Stimulated activated CD8-positive, alpha-beta memory T cell treated with anti-CD3 and anti-CD28 coated beads, Interleukin-2, amount 100 ng/mL, for 1 hour (primary cell): ENCODE measurements around the gene TRIO.

Source experiments
- DNase-seq, 2 donors: peaks; one replicate each; pipeline ENCODE4 v3.0.0-alpha.2; 2020; ENCODE audit warnings: low read depth in 2 of 2

The TRIO gene

DNA sequence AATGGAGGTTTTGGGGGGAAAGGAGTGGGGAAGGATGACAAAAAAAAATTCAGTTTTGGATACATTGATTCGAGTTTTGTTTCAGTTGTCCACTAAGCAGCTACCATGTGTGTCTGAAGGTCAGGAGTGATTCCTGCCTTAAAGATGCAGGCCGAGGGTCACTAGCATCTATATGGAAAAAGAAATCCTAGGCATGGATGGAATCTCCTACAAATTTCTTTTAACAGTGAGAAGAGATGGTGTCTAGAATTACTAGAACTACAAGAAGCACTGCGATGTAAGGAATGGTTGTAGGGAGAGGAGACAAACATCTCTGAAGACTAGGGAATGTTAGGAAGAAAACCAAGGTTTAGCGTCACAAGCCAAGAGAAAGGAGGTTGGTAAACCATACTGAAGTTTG, 19.6 kb upstream of the TRIO start:
- no peak for DNase-seq

GRCh38 chr5:14123974-14124482, 19.1 kb upstream of the TRIO start:
- no peak for DNase-seq

DNA sequence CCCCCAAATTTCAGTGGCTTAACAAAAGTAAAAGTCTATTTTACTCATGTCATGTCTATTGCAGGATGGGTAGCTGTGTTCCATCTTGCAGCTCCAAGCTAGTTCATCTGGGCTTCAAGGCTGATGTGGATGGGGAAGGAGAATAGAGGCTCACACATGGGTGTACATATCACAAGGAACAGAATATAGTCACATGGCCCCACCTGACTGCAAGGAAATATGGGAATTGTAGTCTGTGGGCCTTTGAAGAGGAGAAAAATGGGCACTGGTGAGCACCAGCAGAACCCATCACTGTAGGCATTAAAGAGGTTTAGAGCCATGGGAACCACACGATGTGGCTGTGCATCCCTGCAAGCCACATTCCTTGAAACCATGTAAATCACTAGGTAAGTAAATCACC, 17.9 kb upstream of the TRIO start:
- DNase-seq = no peak

DNA sequence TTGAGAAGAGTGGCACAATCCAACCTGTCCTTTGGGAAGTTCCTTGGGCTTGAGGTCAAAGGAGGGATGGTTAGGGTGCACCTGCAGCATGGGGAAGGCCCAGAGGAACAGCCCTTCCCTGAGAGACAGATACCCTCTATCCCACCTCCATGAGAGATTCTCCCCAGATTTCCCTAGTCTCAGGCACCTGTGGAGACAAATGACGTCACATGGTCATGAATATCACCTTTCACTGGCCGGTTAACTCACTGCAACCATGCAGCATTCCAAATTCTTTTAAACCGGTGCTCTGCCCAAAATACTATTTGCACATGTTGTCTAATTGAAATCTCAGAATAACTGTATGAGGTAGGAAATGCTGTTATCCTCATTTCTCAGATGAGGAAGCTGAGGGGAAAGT, 15.6 kb upstream of the TRIO start:
- no peak for DNase-seq

- DNase-seq = no peak
These were observed 15.1 kb upstream of the TRIO start for GRCh38 chr5:14128079-14128478.

DNA sequence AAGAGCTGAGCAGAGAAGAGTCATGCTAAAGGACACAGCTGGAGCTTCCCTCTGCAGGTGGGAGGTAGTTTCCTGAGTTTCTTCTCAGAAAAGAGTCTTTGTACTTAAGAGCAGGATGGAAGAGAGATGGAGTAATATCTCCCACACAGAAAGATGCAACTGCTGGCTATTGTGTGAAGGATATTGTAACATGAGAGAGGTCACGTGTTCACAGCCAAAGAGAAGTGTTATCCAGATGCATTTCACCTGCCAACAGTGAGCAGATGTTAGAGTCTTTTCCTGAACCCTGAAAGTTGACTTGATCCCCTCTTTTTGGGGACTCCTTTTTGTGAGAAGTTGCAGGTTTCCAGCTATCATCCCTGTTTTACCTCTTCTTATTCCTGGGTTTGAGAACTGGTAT, 14.0 kb upstream of the TRIO start:
- DNase-seq = no peak

- no peak for DNase-seq
These were observed 11.2 kb upstream of the TRIO start for GRCh38 chr5:14131855-14132503.

GRCh38 chr5:14133394-14133793, 9.7 kb upstream of the TRIO start:
- DNase-seq = no peak

GRCh38 chr5:14134083-14134482, 9.1 kb upstream of the TRIO start:
- DNase-seq = no peak

- DNase-seq = no peak
These were observed 8.4 kb upstream of the TRIO start for GRCh38 chr5:14134771-14135170.

DNA sequence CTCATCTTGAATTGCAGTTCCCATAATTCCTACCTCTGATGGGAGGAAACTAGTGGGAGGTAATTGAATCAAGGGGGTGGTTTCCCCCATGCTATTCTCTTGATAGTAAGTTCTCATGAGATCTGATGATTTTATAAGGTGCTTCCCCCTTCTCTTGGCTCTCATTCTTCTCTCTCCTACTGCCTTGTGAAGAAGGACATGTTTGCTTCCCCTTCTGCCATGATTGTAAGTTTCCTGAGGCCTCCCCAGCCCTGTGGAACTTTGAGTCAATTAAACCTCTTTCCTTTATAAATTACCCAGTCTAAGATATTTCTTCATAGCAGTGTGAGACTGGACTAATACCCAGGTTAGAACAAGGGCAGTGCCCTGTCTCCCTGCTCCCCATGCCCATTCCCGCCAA, 7.5 kb upstream of the TRIO start:
- no peak for DNase-seq

GRCh38 chr5:14136228-14136627, 6.9 kb upstream of the TRIO start:
- no peak for DNase-seq

DNA sequence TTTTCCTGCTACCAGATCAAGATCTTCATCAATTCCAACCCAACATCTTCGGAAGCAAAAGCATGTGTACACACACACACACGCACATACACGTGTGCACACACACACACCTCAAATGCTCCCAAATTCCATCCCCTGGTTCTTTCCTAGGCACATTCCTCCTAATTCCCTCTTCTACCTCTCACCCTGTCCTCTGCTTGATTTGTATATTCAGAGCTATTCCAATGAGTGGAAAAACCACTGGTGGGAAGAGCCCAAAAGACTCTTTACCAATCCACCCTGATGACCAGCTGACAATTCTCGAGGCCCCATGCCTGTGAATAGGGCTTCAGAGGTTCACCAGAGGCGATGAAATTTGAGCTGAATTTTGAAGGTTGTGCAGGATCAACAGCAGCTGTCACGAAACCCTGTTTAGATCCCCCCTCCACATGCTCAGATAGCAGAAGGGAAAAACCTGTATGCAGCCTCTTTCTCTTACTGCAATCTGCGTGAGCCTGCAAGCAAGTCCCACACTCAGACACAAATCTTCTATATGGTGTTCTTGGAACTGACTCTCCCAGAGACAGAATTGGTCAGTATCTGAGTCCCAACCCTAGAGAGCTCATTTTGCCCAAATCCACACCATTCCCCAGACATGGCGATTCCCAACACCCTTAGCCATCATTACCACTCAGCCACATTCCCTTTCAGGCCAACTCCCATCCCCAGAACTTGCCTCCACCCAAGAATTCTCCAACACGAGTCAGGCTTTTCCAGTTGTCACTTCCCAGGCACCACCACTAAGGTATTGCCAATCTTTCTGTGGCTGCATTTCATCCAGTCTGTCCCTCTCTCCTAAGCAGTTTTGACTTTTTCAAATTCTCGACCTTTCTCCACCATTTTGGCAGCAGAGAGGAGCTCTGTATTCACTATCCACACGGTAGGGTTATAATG, 4.3 kb upstream of the TRIO start:
- DNase-seq = no peak

GRCh38 chr5:14141764-14142163, 1.4 kb upstream of the TRIO start:
- no peak for DNase-seq

GRCh38 chr5:14142202-14142826, 828 bp upstream of the TRIO start:
- no peak for DNase-seq

DNA sequence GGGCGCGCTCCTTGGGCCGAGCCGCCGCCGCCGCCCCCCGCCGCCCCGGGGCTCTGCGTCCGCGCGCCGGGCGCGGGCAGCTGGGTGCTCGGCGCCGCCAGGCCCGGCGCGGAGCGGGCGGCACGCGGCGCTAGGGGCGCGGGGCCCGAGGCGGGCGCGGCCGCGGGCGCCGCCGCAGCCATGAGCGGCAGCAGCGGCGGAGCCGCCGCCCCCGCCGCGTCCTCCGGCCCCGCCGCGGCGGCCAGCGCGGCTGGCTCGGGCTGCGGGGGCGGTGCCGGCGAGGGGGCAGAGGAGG, 351 bp downstream of the TRIO start:
- no peak for DNase-seq

GRCh38 chr5:14143841-14144585, 871 bp downstream of the TRIO start:
- DNase-seq = no peak

DNA sequence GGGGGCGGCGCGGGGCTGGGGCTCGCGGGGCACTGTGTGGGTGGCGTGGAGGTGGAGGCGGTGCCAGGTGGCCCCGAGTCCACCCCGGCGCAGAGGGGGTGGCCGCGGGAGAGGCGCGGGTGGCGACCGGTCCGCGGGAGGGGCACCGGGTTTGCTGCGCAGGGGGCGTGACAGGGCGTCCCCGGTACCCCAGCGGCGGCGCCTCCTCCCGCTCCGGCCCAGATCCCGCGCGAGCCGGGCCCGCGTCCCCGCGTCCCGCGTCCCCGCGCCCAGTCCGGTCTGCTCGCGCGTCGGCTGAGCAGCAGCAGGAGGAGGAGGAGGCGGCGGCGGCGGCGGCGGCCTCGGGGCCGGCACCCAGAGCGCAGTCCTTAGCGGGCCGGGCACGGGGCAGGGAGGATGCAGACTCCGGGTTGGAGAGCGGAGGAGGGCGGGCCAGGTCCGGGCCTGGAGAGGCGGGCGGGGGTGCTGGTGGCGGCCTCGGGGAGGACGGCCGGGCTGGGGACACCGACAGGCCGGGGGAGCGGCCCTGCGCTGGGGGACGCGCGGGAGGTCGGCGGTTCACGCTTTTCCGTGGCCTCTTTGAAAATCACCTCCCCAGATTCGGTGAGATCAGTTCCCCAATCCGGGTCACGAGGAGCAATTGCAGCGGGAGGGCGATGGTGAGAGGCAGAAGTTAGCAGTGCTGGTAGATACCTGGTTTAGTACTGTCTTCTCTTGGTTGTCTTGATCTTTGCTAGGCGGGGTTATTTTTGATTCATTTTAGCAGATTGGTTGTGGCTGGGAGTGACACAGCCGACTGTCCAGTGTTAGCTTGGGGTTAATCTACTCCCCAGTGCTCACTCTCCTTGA, 1.7 kb downstream of the TRIO start:
- DNase-seq = no peak

DNA sequence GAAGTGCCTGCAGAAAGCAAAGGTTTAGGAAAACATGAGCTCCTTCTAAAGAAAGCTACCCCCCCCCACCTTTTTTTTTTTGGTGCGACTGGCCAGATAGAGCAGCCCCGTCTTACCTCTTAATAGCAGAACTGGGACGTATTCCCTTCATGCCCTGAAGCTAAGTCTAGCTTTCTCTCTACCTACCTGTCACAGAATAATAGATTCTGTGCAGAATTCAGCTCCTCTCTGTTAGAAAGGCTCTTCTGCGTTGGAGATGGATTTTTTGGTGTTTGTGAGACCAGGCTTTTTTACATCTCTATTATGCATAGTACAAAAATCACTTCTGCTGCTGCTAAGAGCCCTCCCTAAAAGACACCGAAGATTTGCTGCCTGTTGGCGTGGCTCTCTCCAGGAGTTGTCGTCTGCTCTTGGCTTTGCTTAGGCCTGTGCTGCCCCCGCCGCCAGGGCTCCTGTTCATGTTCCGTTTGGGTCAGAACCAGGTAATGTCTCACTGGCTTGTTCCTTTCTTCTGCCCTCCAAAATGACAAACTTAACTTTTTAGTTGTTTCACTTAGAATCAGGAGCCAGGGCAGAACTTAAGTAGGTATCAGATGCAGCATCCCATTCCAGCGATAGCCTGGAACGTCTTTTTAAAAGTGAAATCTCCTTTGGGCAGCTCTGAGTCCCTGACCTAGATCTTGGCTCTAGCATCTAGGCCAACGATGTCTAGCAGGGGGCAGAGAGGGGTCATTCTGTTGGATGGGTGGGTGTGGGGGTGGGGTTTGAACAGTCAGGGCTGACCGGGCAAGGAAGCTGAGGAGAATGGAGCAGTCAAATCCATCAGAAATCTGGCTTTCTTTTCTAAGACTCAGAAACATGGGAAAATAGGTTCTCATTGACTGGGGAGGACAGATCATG, 2.5 kb downstream of the TRIO start:
- DNase-seq = no peak

GRCh38 chr5:14146725-14147124, 3.6 kb downstream of the TRIO start:
- DNase-seq = no peak
